Left lobe of liver (tissue), 2 donors: ENCODE data around the gene NXN. TPM values are rescaled to one million over a fixed set of nuclear protein-coding genes. Genes with fewer than 3 reads are reported as not detected.
"Not testable (repeated sequence)": the region's sequence is repeated elsewhere in the genome, so short reads cannot be mapped to it uniquely, and the experiment has no call there.

Experiments
- ATAC-seq: fragments of 200-7000 bp; cut with Tn5 transposase; one replicate; pipeline ENCODE4 v1.9.1; 2020; ENCODE audit warnings: mild to moderate bottlenecking, moderate library complexity
- DNase-seq: peaks from one replicate; pipeline ENCODE4 v3.0.0-alpha.2; 2020; ENCODE audit warnings: low spot score
- total RNA-seq: library from RNA; stranded (reverse); gene quantifications from one replicate; pipeline ENCODE4 v1.2.1, GENCODE V29; 2021
- donor health status: DM: no; HTN: no; CAD: no; lungs with moderate emphysema.
- donor health status: DM: no; HTN: yes; CAD: no.

Gene NXN
- total RNA-seq, 1 donor from 2014 or later = 8.1 TPM

DNA sequence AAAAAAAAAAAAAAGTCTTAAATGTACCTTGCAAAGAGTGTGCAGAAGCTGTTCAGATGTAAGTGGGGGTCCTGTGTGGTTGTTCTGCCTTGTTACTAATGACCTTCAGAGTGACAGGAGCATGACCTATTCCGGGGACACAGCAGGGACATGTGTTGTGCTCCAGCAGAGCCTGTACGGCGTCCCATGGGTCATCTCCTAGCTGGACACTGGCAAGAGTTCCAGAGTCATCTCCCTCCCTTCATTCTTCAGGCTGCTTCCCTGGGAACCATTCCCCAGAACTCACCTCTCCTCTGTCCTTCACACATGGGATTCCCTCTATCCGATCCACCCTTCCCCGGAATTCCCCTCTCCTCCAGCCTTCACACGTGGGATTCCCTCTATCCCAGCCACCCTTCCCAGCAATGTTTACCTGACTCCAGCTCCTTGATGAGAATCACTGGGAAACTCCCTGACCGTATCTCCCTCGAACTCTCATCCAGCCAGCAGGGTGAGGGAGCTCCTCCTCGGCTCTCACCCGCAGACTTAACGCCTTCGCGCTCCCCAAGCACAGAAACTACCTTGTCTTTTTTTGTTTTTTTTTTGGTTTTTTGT is 111.6 kb downstream of the NXN start:
- no peak for DNase-seq
- ATAC-seq = peak; percentile 24

DNA sequence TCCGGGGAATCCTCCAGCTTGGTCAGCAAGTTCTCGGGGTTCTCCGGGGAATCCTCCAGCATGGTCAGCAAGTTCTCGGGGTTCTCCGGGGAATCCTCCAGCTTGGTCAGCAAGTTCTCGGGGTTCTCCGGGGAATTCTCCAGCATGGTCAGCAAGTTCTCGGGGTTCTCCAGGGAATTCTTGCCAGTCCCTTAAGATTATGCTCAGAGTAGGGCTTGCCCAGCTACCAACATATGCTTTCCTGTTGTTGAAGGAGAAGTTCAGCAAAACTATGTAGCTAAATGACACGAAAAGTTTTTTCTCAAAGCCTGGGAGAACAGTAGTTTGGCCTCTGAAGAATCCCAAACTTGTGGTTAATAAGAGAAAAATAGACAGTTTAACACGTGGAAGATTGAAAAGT is 112.3 kb downstream of the NXN start:
- not testable (repeated sequence) for ATAC-seq, DNase-seq

DNA sequence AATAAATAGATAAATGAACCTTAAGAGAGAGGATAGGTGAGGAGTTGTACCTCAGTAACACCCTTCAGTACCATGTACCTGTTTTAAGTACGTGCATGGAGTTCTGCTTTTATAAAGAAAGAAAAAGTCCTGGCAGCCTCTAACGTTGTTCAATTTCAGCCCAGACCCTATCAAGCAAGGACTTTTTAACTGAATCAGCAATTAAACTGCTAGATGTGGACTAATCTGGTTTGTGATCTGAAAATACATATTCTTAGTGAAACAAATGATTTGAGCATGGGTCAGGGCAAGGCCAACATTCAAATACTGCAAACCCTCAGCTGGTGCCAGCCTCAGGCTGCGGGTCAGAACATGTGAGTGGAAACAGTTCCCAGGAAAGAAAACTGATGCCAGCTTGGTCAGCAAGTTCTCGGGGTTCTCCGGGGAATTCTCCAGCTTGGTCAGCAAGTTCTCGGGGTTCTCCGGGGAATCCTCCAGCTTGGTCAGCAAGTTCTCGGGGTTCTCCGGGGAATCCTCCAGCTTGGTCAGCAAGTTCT is 112.9 kb downstream of the NXN start:
- DNase-seq = no peak
- ATAC-seq = peak; percentile 84

DNA sequence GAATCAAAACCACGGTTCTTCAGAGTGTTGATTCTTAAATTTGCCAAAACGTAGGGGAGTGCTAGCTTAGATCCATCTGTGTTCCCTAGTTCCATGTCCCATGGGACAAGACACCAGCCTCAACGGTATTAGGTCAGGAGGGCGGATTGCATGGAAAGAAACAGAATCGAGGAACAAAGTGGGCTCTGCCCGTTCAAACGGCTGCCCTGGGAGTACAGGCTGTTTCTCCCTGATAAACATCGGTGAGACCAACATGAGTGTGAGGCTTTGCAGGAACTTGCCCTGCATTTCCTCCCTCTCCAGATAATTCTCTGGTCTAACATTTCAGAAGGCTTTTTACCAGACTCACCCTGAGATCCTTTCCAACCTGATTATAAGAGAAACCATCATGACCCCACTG is 115.3 kb downstream of the NXN start:
- no peak for ATAC-seq

DNA sequence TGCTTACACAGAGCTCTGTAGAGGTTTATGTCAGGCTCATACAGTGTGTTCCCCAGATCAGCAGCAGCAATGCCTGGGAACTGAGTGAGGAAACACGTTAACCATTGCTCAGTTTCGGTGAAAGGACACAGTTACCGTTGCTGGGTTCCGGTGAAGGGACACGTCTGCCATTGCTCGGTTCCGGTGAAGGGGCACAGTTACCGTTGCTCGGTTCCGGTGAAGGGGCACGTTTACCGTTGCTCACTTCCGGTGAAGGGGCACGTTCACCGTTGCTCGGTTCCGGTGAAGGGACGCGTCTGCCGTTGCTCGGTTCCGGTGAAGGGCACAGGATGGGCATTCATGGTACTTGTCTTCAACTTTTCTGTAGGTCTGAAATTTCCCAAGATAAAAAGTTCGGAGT is 115.7 kb downstream of the NXN start:
- no peak for DNase-seq
- ATAC-seq = no peak

More for the DNA sequence above, 115.3 kb downstream of the NXN start:
- DNase-seq = no peak

DNA sequence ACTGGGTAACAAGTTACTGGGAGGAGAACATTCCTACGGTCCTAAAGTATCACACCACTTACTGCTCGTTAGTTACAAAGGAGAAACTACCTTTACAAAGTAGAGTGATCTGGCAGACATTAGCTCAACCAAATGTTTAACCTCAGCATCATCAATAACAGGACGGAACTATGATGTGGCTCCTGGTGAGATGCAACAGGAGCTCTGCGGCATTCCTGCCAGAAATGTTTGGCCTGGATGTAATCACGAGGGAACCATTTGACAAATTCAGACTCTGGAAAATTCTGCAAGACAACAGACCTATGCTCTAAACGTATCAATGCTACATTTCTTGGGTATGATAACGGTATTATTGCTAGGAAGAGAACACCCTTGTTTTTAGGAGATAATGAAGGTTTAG is 117.0 kb downstream of the NXN start:
- no peak for ATAC-seq
- DNase-seq = no peak

DNA sequence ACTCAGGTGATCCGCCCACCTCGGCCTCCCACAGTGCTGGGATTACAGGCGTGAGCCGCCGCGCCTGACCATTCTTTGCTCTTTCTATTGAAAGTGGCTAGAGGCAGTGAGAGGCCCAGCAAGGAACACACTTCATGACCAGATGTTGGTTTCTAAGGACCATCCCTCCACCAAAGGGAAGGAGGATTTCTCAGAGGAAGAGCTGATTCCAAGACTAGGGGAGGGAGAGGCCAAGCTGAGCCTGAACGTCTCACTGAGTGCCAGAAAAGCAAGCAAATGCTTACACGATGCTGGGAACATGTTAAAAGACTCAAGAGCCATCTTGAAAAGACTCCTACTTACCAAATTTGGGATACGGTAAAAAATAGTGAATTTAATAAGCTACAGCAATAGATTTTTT is 118.2 kb downstream of the NXN start:
- DNase-seq (no peak), ATAC-seq (no peak)

DNA sequence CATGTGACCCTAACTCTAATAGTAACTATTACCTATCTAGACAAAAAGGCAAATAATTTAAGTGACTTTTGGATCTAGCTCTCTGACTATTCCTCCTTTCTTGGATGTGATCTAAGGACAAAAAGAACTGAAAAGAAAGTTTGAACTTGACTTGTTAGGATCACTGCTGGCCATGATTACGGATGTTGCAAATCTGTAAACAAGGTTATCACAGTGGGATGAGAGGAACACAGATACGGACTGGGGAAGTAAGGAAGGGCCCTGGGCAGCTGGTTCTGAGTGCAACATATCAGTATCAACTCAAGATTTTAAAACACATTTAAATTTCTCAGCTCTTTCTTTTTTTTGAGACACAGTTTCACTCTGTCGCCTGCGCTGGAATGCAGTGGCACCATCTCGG is 118.8 kb downstream of the NXN start:
- ATAC-seq (peak; percentile 89), DNase-seq (no peak)

DNA sequence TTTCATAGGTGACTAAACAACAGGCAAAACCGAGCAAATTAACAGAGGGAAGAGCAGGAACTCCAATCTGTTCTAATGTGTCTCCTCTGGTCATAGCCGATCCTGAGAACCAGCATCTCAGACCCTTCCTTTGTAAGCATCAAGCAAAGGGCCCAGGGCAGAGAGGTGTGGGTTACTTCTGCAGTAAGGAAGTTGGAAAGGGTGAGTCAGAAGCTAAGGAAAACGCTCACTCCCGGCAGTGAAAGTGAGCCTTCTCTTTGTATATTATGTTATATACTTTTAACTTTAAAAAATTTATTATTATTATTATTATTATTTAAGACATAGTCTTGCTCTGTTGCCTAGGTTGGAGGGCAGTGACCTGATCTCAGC is 119.8 kb downstream of the NXN start:
- ATAC-seq = no peak
- no peak for DNase-seq

DNA sequence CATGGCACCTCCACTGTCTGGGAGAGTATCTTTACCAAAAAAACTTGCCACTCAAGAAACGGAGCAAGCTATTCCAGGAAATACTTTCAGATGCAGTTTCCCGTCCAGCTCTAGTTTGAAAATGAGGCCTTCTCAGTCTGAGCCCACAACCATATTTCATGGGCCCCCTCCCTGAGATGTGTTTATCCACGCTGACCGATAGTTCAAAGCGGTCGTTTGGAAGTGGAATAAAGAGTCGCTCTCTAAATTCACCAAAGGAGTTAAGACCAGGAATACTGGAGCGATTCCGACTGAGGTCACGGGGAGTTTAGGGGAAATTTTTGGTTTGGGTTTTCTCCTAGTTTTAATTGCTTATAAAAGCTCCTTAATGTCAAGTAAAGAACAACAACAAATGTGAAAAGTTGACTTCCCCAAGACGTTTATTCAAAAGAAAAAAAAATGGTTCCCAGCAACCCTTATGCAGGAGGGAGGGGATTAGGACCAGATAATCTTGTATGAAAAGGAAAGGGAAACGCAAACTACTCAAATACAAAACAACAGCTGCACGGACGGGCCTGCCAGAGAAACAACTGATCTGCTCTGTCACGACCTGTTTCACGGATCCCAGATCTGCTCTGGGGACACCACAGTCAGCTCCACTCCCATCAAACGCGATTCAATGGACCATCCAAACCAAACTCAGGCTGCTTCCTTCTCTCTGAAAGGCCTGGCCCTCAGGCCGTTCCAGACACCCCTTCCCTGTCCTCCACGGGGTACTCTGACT is 120.3 kb downstream of the NXN start:
- ATAC-seq = no peak

DNA sequence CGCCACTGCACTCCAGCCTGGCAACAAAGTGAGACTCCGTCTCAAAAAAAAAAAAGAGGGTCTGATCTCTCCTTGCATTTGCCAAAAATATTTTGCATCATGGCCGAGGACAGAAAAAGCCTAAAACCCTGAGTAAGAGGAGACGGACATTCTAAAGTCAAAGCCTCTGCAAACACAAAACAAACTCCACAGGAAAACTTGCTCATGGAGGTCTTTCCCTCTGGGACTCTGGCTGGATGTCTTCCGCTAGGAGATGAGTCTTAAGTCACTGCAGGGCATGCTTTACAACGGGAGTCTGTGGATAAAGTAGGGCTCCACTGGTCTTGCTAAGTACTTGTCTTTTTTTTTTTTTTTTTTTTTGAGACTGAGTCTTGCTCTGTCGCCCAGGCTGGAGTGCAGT is 123.4 kb downstream of the NXN start:
- DNase-seq (no peak), ATAC-seq (no peak)

More for the DNA sequence above, 120.3 kb downstream of the NXN start:
- no peak for DNase-seq

DNA sequence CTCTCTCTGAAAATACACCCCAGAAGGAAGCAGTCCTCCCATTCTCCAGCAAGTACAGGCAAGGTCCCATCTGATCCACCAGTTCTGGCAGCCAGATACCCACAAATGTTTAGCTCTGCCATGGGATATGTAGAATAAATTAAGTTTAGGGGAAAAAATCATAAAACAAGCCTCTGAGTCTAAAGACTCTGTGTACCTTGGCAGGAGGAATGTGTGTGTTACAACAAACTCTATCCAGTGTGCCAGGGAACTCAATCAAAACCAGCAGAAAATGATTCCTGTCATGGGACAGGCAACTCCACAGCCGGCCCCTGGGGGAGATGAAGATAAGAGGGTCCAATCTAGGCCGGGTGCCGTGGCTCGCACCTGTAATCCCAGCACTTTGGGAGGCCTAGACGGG is 124.0 kb downstream of the NXN start:
- ATAC-seq (peak; percentile 91), DNase-seq (peak; percentile 50)

DNA sequence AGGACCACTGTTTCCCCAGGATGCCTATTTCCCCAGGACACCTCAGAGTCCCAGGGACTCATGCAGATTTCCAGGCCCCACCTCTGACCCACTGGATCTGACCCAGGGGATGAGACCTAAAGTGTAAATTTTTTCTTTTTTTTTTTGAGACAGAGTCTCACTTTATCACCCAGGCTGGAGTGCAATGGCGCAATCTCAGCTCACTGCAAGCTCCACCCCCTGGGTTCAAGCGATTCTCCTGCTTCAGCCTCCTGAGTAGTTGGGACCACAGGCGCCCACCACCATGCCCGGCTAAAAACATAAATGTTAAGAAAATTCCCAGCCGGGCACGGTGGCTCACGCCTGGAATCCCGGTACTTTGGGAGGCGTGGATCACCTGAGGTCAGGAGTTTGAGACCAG is 126.7 kb downstream of the NXN start:
- not testable (repeated sequence) for DNase-seq, ATAC-seq

DNA sequence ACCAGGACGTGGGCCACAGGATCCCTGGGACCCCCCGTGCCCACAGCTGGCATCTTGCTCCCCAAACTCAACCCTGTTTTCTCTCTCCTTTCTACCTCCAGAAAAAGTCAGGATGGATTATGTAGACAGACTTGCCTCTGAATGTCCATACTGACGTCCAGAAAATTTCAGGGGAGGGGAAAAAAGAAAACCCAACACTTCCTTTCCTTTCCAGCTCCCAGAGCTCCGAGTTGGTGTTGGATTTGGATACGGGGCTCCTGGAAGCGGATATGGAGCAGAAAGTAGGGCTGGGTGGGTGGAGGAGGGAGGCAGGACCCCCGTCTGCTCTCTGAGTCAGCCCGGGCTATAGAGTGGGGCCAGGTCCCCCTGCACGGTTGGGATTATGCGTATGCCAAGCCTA is 127.2 kb downstream of the NXN start:
- ATAC-seq = no peak

DNA sequence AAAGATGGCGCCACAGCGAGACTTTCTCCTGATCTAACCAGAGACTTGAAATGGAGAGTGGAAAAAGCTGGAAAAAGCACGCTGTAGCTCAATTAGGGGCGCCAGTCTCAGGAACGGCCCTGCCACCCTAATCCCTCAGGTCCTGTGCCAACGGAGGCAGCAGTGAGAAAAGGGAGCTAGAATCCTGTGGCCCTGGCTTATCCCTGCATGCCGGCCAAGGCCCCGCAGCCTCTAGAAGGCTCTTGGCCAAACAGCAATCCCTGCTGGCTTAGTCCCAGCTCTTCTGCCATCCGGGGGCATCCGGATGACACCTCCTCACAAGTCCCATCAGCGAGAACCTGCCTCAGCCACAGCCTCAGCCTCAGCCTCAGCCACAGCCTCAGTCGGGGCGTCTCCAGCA is 127.7 kb downstream of the NXN start:
- no peak for DNase-seq
- no peak for ATAC-seq

More for the DNA sequence above, 127.2 kb downstream of the NXN start:
- DNase-seq = no peak

DNA sequence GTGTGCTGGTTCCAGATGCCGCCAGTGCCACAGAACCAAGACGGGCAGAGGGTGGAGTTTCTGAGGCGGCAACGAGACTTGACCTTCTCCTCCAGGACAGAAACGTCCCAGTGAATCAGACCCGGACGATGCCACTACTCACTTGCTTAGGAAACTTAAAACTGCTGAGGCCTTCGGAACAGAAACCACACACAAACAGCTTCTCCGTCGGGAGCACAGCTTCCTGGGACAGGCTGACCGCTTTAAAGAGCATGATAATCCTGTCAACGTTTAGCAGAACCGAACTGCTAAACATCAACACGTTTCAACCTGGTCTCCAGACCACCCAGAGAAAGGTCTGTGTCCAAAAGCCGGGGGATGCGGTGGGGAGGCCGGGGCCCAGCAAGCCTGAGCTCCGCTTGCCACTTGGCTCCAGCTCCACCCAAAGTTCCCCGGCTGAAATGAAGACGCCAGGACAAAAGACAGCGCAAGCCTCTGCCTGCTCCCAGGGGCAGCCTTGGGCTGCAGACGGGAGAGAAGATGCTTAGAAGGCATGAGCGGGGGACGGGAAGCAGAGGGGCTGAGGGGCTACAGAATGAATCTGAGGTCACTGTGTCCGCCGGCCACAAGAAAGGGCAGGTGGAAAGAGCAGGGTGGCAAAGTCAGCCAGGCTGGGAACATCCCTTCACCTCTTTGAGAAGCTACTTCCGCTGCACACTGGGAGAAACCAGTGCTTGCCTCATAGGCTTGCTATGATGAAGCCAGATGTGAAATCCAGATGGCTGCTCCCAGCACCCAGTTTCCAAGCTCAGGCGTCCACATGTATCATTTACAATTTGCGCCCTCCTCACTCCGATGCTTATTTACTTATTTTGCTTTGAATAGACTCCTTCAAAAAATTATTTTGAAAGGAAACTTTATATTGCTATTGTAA is 128.5 kb downstream of the NXN start:
- DNase-seq (no peak), ATAC-seq (no peak)

DNA sequence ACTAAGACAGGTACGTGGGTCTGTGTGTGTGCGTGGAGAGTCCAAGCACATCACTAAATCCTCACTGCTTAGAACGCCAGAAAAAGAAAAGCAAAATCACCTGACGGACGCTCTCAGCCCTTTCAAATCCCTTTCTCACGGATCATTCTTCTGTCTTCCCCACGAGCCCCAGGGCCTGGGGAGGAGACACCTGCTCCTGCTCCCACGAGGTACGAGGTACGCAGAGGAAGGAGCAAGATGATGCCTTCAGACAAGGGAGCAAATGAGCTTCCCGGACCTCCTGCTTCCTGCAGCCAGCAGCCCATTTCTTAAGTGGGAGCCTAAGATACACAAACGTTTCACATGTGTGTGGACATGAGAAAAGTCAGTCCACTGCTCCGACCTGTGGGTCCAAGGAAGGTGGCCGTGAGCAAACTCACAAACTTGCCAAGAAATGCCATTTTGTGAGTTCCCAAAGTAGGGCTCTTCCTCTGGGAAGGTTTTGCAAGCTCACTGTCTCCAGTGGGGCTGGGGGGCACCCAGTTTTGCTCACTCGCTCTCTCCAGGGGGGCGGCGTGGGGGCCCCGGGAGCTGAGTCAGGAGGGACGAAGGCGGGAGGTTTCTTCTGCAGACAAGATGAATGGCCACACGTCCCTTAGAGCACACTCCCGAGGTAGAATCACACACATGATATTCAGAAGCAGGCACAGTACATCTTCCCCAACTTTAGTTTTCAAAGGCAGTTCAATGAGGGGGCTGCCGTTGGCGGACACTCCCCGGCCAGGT is 129.3 kb downstream of the NXN start:
- no peak for ATAC-seq
- no peak for DNase-seq

DNA sequence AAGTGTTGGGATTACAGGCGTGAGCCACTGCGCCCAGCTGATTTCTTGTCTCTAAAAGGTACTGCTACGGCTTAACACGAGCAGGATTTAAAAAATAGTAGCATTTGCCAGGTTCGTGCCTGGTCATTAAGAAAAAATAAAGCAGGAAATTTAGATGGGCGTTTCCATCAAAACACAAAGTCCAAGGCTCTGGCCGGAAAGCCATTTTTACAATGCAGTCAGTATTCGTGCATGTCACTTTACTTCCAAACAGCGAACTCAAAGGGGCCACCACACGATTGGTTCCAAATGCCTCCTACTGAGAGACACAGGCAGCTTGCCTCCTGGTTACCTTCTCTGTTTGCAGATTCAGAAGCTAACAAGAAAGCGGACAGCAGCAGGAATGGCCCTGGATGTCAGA is 131.2 kb downstream of the NXN start:
- DNase-seq (no peak), ATAC-seq (no peak)

DNA sequence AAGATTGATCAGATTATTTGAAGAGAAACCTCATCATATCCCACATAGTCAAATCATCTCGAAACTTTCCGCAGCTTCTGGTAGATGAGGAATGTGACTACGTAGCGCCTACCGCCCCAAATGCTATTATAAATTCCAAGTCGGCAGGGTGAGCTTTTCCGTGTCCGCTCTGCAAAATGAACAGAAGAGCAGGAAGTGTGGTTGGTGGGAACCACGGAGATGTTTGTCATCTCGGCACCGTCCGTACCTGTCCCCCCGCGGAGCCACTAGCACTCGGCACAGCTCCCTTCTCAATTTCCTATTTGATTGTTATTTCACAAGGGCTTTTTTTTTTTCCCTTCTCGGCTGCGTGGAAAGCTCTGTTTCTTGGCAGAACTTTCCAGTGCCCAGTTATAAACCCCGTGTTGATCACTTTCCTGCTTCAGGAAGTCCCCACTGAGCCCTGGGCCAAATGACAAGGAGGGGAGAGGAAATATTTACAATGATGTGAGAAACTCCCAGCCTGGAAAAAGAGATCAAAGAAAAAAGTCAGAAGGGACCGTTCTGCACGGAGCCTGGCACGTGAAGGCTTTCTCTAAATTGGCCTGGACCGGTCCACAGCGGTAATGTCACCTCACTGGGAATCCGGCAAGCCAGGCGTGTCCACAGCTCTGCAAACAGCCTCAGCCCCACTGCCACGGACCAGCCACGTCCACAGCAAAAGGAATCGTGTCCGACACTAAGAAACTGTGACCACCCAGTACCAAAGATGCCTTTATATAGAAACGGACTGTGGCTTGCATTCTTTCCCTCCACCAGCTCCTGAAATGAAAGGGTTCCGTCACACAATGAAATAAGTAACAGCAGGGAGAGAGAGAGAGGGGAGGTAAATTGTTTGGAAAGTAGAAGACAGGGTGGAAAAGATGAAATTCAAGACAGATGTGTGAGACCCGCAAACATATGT is 132.4 kb downstream of the NXN start:
- no peak for DNase-seq
- ATAC-seq = peak; percentile 19

DNA sequence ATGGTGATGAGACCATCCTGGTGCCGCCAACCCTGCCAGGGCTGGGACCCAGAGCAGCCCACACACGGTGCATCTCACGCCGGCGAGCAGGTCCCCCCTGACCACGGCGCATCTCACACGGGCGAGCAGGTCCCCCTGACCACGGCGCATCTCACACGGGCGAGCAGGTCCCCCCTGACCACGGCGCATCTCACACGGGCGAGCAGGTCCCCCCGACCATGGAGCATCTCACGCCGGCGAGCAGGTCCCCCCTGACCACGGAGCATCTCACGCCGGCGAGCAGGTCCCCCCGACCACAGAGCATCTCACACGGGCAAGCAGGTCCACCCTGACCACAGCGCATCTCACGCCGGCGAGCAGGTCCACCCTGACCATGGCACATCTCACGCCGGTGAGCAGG is 138.3 kb downstream of the NXN start:
- ATAC-seq (no peak), DNase-seq (no peak)
